GM18519 (cell line): Measurements from ENCODE around the gene DGAT2.

Experiments
- ATAC-seq: cut with Tn5 transposase; IDR thresholded peaks from one replicate; pipeline ENCODE4 v1.9.1; 2021; ENCODE audit warnings: mild to moderate bottlenecking, moderate library complexity; ENCODE audit not compliant: unreplicated experiment, low FRiP score

The DGAT2 gene

DNA sequence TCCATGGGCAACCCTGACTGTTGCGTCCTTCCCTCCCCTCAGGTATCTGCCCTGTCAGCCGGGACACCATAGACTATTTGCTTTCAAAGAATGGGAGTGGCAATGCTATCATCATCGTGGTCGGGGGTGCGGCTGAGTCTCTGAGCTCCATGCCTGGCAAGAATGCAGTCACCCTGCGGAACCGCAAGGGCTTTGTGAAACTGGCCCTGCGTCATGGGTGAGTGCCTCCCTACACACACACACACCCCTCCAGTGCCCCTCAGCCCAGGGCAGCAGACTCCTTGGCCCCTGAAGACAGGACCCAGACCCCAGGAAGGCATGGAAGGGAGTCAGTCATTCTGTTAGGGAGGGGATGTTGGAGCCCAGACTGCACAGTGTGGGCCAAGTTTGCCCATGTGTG is 28.5 kb downstream of the DGAT2 start:
- ATAC-seq, result no peak

DNA sequence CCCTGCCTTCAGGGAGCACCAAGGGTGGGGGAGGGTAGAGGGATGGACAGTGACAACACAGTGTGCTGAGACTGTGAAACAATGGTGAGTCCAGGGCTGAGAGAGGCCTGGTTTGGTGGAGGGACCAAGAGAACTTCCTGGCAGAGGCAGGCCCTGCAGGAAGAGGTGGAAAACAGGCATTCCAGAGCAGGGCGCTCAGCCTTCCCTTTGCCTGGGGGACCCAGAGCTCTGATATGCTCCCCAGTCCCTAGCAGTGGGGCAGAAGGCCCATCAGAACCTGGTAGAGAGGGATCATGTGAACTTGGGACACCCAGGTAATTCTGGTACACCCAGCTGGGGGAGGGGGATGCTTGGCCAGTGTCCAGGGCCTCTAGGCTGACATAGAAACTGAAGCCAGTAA is 29.2 kb downstream of the DGAT2 start:
- ATAC-seq, result no peak

- ATAC-seq, result no peak
These were observed 31.6 kb downstream of the DGAT2 start for GRCh38 chr11:75800136-75800675.

DNA sequence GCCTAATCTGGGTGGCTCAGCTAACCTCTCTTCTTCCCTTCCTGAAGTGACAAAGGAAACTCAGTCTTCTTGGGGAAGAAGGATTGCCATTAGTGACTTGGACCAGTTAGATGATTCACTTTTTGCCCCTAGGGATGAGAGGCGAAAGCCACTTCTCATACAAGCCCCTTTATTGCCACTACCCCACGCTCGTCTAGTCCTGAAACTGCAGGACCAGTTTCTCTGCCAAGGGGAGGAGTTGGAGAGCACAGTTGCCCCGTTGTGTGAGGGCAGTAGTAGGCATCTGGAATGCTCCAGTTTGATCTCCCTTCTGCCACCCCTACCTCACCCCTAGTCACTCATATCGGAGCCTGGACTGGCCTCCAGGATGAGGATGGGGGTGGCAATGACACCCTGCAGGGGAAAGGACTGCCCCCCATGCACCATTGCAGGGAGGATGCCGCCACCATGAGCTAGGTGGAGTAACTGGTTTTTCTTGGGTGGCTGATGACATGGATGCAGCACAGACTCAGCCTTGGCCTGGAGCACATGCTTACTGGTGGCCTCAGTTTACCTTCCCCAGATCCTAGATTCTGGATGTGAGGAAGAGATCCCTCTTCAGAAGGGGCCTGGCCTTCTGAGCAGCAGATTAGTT is 32.3 kb downstream of the DGAT2 start:
- ATAC-seq, result no peak

GRCh38 chr11:75801362-75802020 is 32.9 kb downstream of the DGAT2 start:
- no peak for ATAC-seq

DNA sequence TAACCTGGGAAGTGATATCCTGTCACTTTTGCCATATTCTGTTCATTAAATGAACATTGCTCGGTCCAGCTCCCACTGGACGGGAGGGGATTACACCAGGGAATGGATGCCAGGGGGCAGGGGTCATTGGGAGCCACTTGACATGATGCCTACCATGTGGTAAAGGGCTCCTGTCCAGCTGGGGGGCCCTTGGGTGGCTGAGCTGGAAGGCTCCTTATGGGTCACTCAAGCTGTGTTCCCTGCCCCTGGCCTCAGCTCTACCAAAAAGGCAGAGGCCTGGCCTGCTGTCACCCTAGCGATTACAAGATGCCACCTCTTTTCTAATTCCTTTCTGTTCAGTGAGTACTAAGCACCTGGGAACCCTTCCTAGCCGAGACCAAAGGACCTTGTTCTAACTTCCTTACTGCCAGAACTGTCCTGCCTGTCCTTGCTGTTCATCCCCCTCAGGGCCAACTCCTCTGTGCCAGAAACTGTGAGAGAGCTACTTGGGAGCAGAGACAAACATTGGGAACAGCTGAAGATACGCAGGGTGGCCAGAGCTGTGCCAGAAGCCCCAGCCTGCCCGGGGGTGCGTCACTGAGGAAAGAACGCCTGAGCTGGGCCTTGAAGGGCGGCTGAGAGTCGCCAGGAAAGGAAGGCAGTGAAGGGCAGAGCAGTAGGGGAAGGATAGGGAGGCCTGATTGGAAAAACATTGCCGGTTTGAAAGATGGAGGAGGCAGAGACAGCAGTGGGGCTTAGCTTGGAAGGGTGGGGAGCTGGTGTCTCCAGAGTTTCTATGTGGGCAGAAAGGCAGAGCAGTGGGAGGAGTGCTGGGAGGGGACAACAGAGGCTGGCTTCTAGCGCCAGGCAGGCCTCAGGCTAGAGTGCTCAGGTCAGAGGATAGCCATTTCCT is 33.7 kb downstream of the DGAT2 start:
- no peak for ATAC-seq

- no peak for ATAC-seq
These were observed 34.6 kb downstream of the DGAT2 start for GRCh38 chr11:75802913-75803820.

DNA sequence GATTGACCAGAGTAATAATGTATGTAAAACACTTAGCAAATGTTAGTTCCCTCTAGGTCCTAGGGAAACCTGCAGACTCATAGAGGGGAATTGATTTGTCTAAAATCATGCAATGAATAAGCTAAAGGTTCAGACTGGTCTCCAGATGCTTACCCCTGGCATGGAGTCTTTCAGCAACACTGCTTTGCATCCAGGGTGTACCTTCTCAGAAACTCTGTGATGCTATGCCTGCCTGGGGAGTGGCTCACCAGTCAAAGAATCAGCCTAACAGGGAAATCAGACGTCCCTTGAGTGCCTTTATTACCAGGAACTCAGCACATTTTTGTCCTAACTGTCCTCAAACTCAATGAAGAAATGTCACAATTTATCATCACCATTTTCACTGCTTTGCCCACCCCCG is 40.5 kb downstream of the DGAT2 start:
- no peak for ATAC-seq

GRCh38 chr11:75809991-75810390 is 41.4 kb downstream of the DGAT2 start:
- no peak for ATAC-seq

GRCh38 chr11:75810637-75811390 is 42.2 kb downstream of the DGAT2 start:
- no peak for ATAC-seq

- no peak for ATAC-seq
These were observed 42.9 kb downstream of the DGAT2 start for GRCh38 chr11:75811485-75811884.

DNA sequence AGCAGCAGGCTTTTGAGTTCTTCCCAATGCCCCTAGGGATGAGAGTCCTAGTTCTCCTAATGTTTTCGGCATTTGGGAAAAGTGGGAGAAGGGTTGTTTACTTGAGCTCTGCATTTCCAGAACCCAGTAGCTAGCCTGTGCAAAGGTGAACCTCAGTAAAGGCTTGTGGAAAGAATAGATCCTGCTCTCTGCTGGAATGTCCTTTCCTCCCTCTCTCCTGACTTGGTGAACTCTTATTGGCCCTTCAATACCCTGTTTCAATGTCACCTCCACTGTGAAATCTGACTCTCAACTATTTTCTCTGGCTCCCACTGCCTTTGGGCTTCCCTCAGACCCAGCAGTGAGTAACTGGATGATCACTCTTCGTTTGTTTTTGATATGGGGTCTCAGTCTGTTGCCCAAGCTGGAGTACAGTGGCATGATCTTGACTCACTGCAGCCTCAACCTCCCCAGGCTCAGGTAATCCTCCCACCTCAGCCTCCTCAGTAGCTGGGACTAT is 44.0 kb downstream of the DGAT2 start:
- no peak for ATAC-seq

DNA sequence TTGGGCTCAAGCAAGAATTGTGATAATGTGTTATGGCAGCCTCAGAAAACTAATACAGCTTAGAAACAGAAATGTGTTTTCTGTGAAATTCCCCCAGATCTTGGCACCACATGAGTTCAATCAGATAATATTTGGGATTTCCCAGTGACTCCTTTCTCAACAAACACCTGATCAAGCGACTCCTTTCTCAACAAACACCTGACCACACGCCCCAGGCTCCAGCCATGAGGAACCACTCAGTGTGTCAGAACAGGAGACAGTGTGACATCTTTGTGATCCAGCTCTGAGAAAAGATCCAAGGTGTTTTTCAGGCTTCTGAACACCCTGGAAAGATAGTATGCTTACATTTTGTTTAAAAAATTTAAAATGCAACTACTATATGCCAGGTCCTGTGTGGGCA is 44.5 kb downstream of the DGAT2 start:
- no peak for ATAC-seq

DNA sequence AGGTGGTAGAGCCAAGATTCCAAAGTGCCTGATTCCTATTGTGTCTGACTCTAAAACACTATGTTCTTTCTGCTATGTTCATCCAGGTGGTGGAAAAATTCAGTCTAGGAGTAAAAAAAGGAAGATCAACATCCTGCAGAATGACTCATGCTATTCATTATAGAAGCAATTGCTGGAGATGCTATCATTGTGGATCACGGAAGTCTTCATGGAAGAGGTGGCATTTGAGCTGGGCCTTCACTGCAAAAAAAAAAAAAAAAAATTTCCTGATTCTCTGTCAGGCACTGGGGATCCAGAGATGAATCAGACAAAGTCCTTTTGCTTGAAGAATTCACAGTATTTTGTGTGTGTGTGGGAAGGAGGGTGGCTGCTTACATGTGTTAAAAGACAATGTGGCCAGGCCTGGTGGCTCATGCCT is 45.1 kb downstream of the DGAT2 start:
- no peak for ATAC-seq

- ATAC-seq, result peak; percentile 6
These were observed 45.7 kb downstream of the DGAT2 start for GRCh38 chr11:75814363-75814676.

DNA sequence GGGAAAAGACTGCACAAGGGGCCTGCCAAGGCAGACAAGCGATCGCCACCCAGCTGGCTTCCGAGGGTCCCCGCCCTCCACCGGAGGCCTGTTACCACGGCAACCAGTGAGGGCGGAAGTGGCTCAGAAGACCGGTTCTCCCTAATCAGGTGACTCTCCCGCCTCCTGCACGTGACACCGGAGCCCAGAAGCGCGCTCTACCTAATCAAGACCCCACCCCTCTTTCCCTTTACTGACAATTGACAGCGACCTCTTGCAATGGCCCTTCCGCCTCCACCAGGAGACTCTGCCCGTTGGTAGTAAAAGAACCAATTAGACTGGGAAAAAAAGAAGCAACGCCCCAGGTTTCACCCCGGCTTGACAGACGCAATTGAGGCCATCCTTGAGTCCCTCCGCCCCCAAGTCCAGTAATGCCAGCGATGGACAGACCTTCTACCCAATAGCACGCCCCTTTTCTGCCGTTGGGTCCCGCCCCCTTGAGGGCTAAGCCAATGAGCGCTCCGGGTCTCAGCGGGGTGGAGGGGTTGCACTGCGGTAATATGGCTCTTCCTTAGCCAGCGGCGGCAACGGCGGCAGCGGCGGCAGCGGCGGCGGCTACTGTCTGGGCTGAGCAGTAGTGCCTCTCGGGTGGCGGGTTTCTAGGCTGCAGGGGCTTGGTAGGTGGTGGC is 46.2 kb downstream of the DGAT2 start, which contains the start of gene UVRAG:
TSS of gene UVRAG (plus strand) at position 534 of the 668 bp plus-strand sequence. CDS start 198 bp downstream, outside the sequence.
- peak; percentile 58 for ATAC-seq

DNA sequence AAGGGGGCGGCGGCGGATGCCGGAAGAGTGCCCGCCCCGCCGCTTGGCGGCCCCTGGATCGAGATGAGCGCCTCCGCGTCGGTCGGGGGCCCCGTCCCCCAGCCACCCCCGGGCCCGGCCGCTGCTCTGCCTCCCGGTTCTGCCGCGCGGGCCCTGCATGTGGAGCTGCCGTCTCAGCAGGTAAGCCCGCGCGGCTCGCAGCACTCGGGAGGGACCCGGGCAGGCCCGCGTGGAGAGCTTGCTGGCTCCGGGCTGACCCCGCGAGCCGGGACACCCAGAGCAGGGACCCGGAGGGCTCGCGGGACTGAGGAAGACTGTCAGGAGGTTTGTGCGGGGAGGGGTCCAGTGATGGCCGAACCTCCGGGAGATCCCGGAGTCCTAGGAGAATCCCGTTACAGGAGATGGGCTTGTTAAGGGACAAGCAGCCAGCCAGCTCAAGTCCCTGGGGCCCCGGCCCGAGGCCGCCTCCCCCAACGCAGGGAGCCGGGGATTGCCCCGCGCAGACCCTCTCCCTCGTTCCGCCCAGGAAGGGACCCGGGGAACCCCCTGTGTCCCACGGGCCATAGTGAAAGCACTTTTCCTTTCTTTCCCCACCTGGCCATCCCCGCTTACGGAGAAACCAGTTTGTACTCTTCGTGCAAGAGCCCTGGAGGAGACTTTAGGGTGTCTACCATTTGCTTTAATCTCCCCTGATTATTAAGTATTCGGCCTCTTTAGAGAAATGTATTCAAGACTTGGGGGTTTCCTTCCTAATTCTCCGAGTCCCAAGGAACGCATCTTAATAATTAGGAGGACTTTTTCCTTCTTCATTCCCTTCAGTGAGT is 47.0 kb downstream of the DGAT2 start:
- ATAC-seq, result peak; percentile 6
